ENCODE results near the gene ANAPC1.

DNA sequence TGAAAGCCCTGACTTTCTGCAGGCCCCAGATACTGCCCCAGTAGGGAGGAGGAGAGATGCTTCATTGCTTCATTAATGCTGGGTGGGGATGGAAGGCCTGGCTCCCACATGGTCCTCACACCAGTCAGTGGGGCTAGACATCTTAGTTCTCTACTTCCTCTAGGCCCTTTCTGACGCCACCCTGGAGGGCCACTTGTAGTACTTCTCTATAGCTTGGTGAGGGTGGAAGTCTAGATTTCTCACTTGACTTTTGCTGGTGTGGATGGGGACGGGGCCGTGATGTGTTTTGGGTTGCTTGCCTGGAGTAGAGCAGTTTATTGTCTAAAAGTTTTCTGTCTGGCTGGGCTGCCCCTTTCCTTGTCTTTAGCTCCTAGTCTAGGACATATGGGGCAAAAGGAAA, 33.1 kb upstream of the ANAPC1 start:
- TF ChIP-seq POLR2A (IDR thresholded peaks at IDR 0.05) (no peak), POLR2AphosphoS5 (IDR thresholded peaks at IDR 0.05) (no peak)
- TF ChIP-seq, protein P1, sequence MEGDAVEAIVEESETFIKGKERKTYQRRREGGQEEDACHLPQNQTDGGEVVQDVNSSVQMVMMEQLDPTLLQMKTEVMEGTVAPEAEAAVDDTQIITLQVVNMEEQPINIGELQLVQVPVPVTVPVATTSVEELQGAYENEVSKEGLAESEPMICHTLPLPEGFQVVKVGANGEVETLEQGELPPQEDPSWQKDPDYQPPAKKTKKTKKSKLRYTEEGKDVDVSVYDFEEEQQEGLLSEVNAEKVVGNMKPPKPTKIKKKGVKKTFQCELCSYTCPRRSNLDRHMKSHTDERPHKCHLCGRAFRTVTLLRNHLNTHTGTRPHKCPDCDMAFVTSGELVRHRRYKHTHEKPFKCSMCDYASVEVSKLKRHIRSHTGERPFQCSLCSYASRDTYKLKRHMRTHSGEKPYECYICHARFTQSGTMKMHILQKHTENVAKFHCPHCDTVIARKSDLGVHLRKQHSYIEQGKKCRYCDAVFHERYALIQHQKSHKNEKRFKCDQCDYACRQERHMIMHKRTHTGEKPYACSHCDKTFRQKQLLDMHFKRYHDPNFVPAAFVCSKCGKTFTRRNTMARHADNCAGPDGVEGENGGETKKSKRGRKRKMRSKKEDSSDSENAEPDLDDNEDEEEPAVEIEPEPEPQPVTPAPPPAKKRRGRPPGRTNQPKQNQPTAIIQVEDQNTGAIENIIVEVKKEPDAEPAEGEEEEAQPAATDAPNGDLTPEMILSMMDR (IDR thresholded peaks at IDR 0.05 in 8 of 11, conservative IDR thresholded peaks at IDR 0.05 in 3 of 11): no peak

Data from spleen (tissue), 7 donors.